Left lobe of liver (tissue), 2 donors: ENCODE measurements around the gene GATM. TPM values are rescaled to one million over a fixed set of nuclear protein-coding genes. Genes with fewer than 3 reads are reported as not detected.

ENCODE experiments used
- ATAC-seq: fragments of 200-7000 bp; cut with Tn5 transposase; one replicate; pipeline ENCODE4 v1.9.1; 2020; ENCODE audit warnings: mild to moderate bottlenecking, moderate library complexity
- DNase-seq: peaks from one replicate; pipeline ENCODE4 v3.0.0-alpha.2; 2020; ENCODE audit warnings: low spot score
- total RNA-seq: library from RNA; stranded (reverse); gene quantifications from one replicate; pipeline ENCODE4 v1.2.1, GENCODE V29; 2021
- donor health status: DM: no; HTN: no; CAD: no; lungs with moderate emphysema.
- donor health status: DM: no; HTN: yes; CAD: no.

The GATM gene
- 570 TPM for total RNA-seq

GRCh38 chr15:45378149-45378912 lies at the start of gene GATM:
Gene GATM, minus strand, starts transcription at chr15:45378544. Its CDS starts 91 bp downstream, at chr15:45378453.
- ATAC-seq (peak; percentile 90), DNase-seq (peak; percentile 90)

GRCh38 chr15:45427085-45427484 lies 48.7 kb upstream of the GATM start:
- ATAC-seq: no peak
- DNase-seq: no peak

- DNase-seq (no peak), ATAC-seq (no peak)
These were observed 46.8 kb upstream of the GATM start for GRCh38 chr15:45425135-45425534.

- DNase-seq (no peak), ATAC-seq (no peak)
These were observed 46.1 kb upstream of the GATM start for GRCh38 chr15:45424429-45424828.

GRCh38 chr15:45417303-45417950 lies 39.1 kb upstream of the GATM start:
- DNase-seq (no peak), ATAC-seq (no peak)

- DNase-seq (no peak), ATAC-seq (peak; percentile 45)
These were observed 36.0 kb upstream of the GATM start for GRCh38 chr15:45414215-45414885.

GRCh38 chr15:45409596-45409995 lies 31.3 kb upstream of the GATM start:
- DNase-seq: no peak
- ATAC-seq: no peak

- DNase-seq (no peak), ATAC-seq (no peak)
These were observed 29.4 kb upstream of the GATM start for GRCh38 chr15:45407786-45408185.

- DNase-seq (peak; percentile 70), ATAC-seq (peak; percentile 60)
These were observed 24.9 kb upstream of the GATM start for GRCh38 chr15:45402955-45403877.

GRCh38 chr15:45402162-45402954 lies 24.0 kb upstream of the GATM start:
- ATAC-seq (peak; percentile 84), DNase-seq (peak; percentile 98)

GRCh38 chr15:45401665-45402161 lies 23.4 kb upstream of the GATM start:
- DNase-seq (no peak), ATAC-seq (peak; percentile 7)

GRCh38 chr15:45399381-45400212 lies 21.3 kb upstream of the GATM start:
- DNase-seq: no peak
- peak; percentile 49 for ATAC-seq

GRCh38 chr15:45397116-45397665 lies 18.8 kb upstream of the GATM start:
- ATAC-seq: no peak
- DNase-seq: no peak

GRCh38 chr15:45395943-45396342 lies 17.6 kb upstream of the GATM start:
- DNase-seq (no peak), ATAC-seq (no peak)

- no peak for DNase-seq
- no peak for ATAC-seq
These were observed 16.3 kb upstream of the GATM start for GRCh38 chr15:45394681-45395080.

- ATAC-seq (peak; percentile 67), DNase-seq (peak; percentile 49)
These were observed 15.5 kb upstream of the GATM start for GRCh38 chr15:45393851-45394250.

- DNase-seq (no peak), ATAC-seq (no peak)
These were observed 14.2 kb upstream of the GATM start for GRCh38 chr15:45392584-45392855.

GRCh38 chr15:45391746-45392583 lies 13.6 kb upstream of the GATM start:
- no peak for DNase-seq
- ATAC-seq: no peak
